ENCODE results near the gene EPHB1.
"Not testable (repeated sequence)": the region's sequence is repeated elsewhere in the genome, so short reads cannot be mapped to it uniquely, and the experiment has no call there.

The EPHB1 gene

DNA sequence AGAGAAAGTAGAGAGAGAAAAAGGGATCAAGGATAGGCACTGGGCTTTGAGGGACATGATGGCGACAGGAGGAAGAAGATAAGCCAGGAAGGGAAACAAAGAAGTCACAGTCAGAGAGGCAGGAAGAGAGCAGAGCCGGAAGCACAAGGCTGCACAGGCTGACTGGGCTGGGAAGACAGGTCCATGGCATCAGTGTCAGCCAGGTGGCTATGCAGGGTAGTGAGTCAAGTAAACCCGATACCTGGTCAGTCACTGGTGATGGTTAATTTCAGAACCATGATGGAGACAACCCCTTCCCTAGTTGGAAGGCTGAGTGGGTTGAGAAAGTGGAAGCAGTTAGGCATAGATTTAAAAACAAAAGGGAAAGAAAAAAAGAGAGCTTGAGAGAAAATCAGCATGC, 203.8 kb downstream of the EPHB1 start:
- no peak overlapping the region for H3K9ac ChIP-seq (ENCODE audit: low read length)
- no peak for TF ChIP-seq EZH2 (IDR thresholded peaks at IDR 0.05; ENCODE audit: borderline replicate concordance, low read length)
- TF ChIP-seq, protein P1, sequence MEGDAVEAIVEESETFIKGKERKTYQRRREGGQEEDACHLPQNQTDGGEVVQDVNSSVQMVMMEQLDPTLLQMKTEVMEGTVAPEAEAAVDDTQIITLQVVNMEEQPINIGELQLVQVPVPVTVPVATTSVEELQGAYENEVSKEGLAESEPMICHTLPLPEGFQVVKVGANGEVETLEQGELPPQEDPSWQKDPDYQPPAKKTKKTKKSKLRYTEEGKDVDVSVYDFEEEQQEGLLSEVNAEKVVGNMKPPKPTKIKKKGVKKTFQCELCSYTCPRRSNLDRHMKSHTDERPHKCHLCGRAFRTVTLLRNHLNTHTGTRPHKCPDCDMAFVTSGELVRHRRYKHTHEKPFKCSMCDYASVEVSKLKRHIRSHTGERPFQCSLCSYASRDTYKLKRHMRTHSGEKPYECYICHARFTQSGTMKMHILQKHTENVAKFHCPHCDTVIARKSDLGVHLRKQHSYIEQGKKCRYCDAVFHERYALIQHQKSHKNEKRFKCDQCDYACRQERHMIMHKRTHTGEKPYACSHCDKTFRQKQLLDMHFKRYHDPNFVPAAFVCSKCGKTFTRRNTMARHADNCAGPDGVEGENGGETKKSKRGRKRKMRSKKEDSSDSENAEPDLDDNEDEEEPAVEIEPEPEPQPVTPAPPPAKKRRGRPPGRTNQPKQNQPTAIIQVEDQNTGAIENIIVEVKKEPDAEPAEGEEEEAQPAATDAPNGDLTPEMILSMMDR (IDR thresholded peaks at IDR 0.05; ENCODE audit: low read length) = no peak
- H4K20me1 ChIP-seq (ENCODE audit: insufficient read depth, low read length) = no peaks in the 10 kb centered on the region
- no peaks in the 10 kb centered on the region for H3K4me1 ChIP-seq (ENCODE audit: insufficient read depth, low read length, severe bottlenecking)
- no peaks in the 10 kb centered on the region for H3K9me3 ChIP-seq (ENCODE audit: low read length)
- no peak overlapping the region for H3K4me2 ChIP-seq (ENCODE audit: low read length)
- no peaks in the 10 kb centered on the region for H3F3A ChIP-seq (ENCODE audit: insufficient read depth, low read length)
- no peaks in the 10 kb centered on the region for H3K9me2 ChIP-seq (ENCODE audit: low read depth, low read length)
- no peak overlapping the region for H3K27ac ChIP-seq (ENCODE audit: low read depth, low read length, poor library complexity, severe bottlenecking)
- H3K79me2 ChIP-seq (ENCODE audit: insufficient read depth, low read length) = no peaks in the 10 kb centered on the region
- H2AFZ ChIP-seq (ENCODE audit: low read length) = no peak overlapping the region
- H3K4me3 ChIP-seq (ENCODE audit: low read depth, low read length, poor library complexity, severe bottlenecking) = no peak overlapping the region
- H3K27me3 ChIP-seq (ENCODE audit: insufficient read depth, low read length) = no peaks in the 10 kb centered on the region
- no peaks in the 10 kb centered on the region for H3K36me3 ChIP-seq (ENCODE audit: insufficient read depth, low read length)

DNA sequence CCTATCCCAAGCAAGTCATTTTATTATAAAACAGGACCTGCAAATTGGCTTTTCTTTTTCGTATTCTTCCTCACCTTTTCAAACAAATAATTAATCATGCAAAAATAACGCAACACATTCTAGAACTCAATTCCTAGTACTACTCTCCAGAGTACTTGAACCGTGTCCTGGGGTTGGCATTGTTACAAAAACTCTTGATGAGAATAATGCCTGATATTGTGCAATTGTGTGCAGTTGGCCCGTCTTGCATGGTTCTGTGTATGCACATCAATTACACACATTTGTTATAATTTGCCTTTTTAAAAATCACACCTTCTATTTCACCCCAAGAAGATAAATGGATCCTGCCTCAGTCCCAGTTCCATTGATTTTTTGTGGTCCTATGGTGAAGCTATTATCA, 205.4 kb downstream of the EPHB1 start:
- Histone ChIP-seq H3K79me2 (ENCODE audit: insufficient read depth, low read length) (no peaks in the 10 kb centered on the region), H2AFZ (ENCODE audit: low read length) (no peak overlapping the region), H3K27me3 (ENCODE audit: insufficient read depth, low read length) (no peaks in the 10 kb centered on the region), H3K4me1 (ENCODE audit: insufficient read depth, low read length, severe bottlenecking) (no peaks in the 10 kb centered on the region), H3F3A (ENCODE audit: insufficient read depth, low read length) (no peaks in the 10 kb centered on the region), H3K9ac (ENCODE audit: low read length) (no peak overlapping the region), H3K27ac (ENCODE audit: low read depth, low read length, poor library complexity, severe bottlenecking) (no peak overlapping the region), H3K36me3 (ENCODE audit: insufficient read depth, low read length) (no peaks in the 10 kb centered on the region), H3K9me3 (ENCODE audit: low read length) (no peaks in the 10 kb centered on the region), H3K4me3 (ENCODE audit: low read depth, low read length, poor library complexity, severe bottlenecking) (no peak overlapping the region), H3K9me2 (ENCODE audit: low read depth, low read length) (no peaks in the 10 kb centered on the region), H4K20me1 (ENCODE audit: insufficient read depth, low read length) (no peaks in the 10 kb centered on the region), H3K4me2 (ENCODE audit: low read length) (no peak overlapping the region)
- TF ChIP-seq, protein P1 (IDR thresholded peaks at IDR 0.05; ENCODE audit: low read length) = no peak
- no peak for TF ChIP-seq EZH2 (IDR thresholded peaks at IDR 0.05; ENCODE audit: borderline replicate concordance, low read length)

GRCh38 chr3:135005616-135006015, 210.6 kb downstream of the EPHB1 start:
- H2AFZ ChIP-seq (ENCODE audit: low read length); H3K4me2 ChIP-seq (ENCODE audit: low read length); H3K9me2 ChIP-seq (ENCODE audit: low read depth, low read length); H3K27me3 ChIP-seq (ENCODE audit: insufficient read depth, low read length); H3K27ac ChIP-seq (ENCODE audit: low read depth, low read length, poor library complexity, severe bottlenecking); H3K4me1 ChIP-seq (ENCODE audit: insufficient read depth, low read length, severe bottlenecking); H3K9ac ChIP-seq (ENCODE audit: low read length); H3K9me3 ChIP-seq (ENCODE audit: low read length); H3F3A ChIP-seq (ENCODE audit: insufficient read depth, low read length); H3K4me3 ChIP-seq (ENCODE audit: low read depth, low read length, poor library complexity, severe bottlenecking); H4K20me1 ChIP-seq (ENCODE audit: insufficient read depth, low read length); H3K79me2 ChIP-seq (ENCODE audit: insufficient read depth, low read length); H3K36me3 ChIP-seq (ENCODE audit: insufficient read depth, low read length): not testable (repeated sequence)

- Histone ChIP-seq H3K4me3 (ENCODE audit: low read depth, low read length, poor library complexity, severe bottlenecking) (no peak overlapping the region), H4K20me1 (ENCODE audit: insufficient read depth, low read length) (no peaks in the 10 kb centered on the region), H3K27ac (ENCODE audit: low read depth, low read length, poor library complexity, severe bottlenecking) (no peak overlapping the region), H3K36me3 (ENCODE audit: insufficient read depth, low read length) (no peaks in the 10 kb centered on the region), H3K9me3 (ENCODE audit: low read length) (no peaks in the 10 kb centered on the region), H2AFZ (ENCODE audit: low read length) (no peak overlapping the region), H3F3A (ENCODE audit: insufficient read depth, low read length) (no peaks in the 10 kb centered on the region), H3K9ac (ENCODE audit: low read length) (no peak overlapping the region), H3K9me2 (ENCODE audit: low read depth, low read length) (0 out of 2 replicates have a peak, but pooled peaks cover 2% of the 10 kb centered on the region), H3K4me1 (ENCODE audit: insufficient read depth, low read length, severe bottlenecking) (no peaks in the 10 kb centered on the region), H3K79me2 (ENCODE audit: insufficient read depth, low read length) (no peaks in the 10 kb centered on the region), H3K27me3 (ENCODE audit: insufficient read depth, low read length) (no peaks in the 10 kb centered on the region), H3K4me2 (ENCODE audit: low read length) (no peak overlapping the region)
- TF ChIP-seq, protein P1 (IDR thresholded peaks at IDR 0.05; ENCODE audit: low read length) = no peak
- TF ChIP-seq EZH2 (IDR thresholded peaks at IDR 0.05; ENCODE audit: borderline replicate concordance, low read length) = no peak
Observed at GRCh38 chr3:135007607-135008006, 212.5 kb downstream of the EPHB1 start.
